B cell (primary cell): ENCODE measurements around the gene CHD8. TPM values are rescaled to one million over a fixed set of nuclear protein-coding genes. Genes with fewer than 3 reads are reported as not detected.

ENCODE experiments used
- ATAC-seq: fragments of 200-7000 bp; cut with Tn5 transposase; one replicate; pipeline ENCODE4 v1.10.0; 2021; ENCODE audit warnings: low read depth, mild to moderate bottlenecking, moderate number of reproducible peaks, moderate library complexity
- CTCF ChIA-PET: fragments of 350-600 bp; sonication (Branson Sonifier 250); formaldehyde crosslinking; loops from one replicate; lab custom pipeline; 2021; ENCODE audit warnings: antibody characterized with exemption, inconsistent platforms; lab: Charles Lee
- POLR2A ChIA-PET: fragments of 350-600 bp; sonication (Branson Sonifier 250); formaldehyde crosslinking; loops from one replicate; lab custom pipeline; 2021; ENCODE audit warnings: antibody characterized with exemption; lab: Charles Lee
- DNase-seq: peaks from one replicate; pipeline ENCODE4 v3.0.0; 2013
- H2AFZ ChIP-seq: 2 replicates; pipeline ENCODE4 v1.6.1; 2012; ENCODE audit warnings: mild to moderate bottlenecking, low read depth, low read length; ENCODE audit not compliant: insufficient read depth, poor library complexity, severe bottlenecking
- H3K27ac ChIP-seq, 2 donors: 1 replicate in 1 of 2; 2 replicates in 1 of 2; pipeline ENCODE4 v1.5.1; 2012 to 2013; ENCODE audit warnings: low read length in 2 of 2, mild to moderate bottlenecking in 2 of 2, moderate library complexity in 1 of 2
- H3K27me3 ChIP-seq, 4 experiments: fragments of 200-600 bp in 1 of 4; sonication (generic) in 1 of 4; replicated peaks in 1 of 4; 1 replicate in 2 of 4; 2 replicates in 2 of 4; pipeline versions ENCODE4 v1.6.1 to v1.7.0; 2013 to 2016; ENCODE audit warnings: low read length in 3 of 4, mild to moderate bottlenecking in 2 of 4, mixed read lengths in 1 of 4, moderate library complexity in 1 of 4; ENCODE audit not compliant: insufficient read depth in 4 of 4, control insufficient read depth in 3 of 4; ENCODE audit errors: control extremely low read depth in 1 of 4
- H3K36me3 ChIP-seq, 2 experiments: replicated peaks in 1 of 2; 1 replicate in 1 of 2; 2 replicates in 1 of 2; pipeline versions ENCODE4 v1.6.1 to v1.7.1; 2013; ENCODE audit warnings: low read length in 1 of 2; ENCODE audit not compliant: insufficient read depth in 2 of 2, control insufficient read depth in 1 of 2; ENCODE audit errors: control extremely low read depth in 1 of 2, extremely low read depth in 1 of 2
- H3K4me1 ChIP-seq, 2 donors: fragments of 200-600 bp in 1 of 2; sonication (generic) in 1 of 2; 1 replicate in 1 of 2; 2 replicates in 1 of 2; pipeline versions ENCODE4 v1.5.1 to v1.6.1; 2013 to 2017; ENCODE audit warnings: low read length in 2 of 2; ENCODE audit not compliant: control insufficient read depth in 2 of 2, insufficient read depth in 2 of 2
- H3K4me2 ChIP-seq: replicated peaks from 2 replicates; pipeline ENCODE3; 2012; ENCODE audit warnings: mild to moderate bottlenecking, low read depth, low read length; ENCODE audit not compliant: poor library complexity, severe bottlenecking
- H3K4me3 ChIP-seq, 5 experiments: fragments of 200-600 bp in 1 of 5; sonication (generic) in 1 of 5; 1 replicate in 3 of 5; 2 replicates in 2 of 5; pipeline versions ENCODE4 v1.5.1 to v1.7.0; 2011 to 2016; ENCODE audit warnings: low read length in 4 of 5, mild to moderate bottlenecking in 4 of 5, low read depth in 2 of 5, control low read depth in 1 of 5, moderate library complexity in 1 of 5; ENCODE audit not compliant: insufficient read depth in 1 of 5; ENCODE audit errors: control extremely low read depth in 1 of 5, extremely low read depth in 1 of 5
- H3K79me2 ChIP-seq: fragments of 200-600 bp; sonication (generic); one replicate; pipeline ENCODE4 v1.6.0; 2016; ENCODE audit warnings: low read length; ENCODE audit not compliant: control insufficient read depth, insufficient read depth
- H3K9ac ChIP-seq: fragments of 200-600 bp; sonication (generic); 2 replicates; pipeline ENCODE4 v1.6.1; 2017; ENCODE audit warnings: mild to moderate bottlenecking, low read length, moderate library complexity
- H3K9me3 ChIP-seq, 3 donors: one replicate each; pipeline versions ENCODE4 v1.6.1 to v1.7.1; 2013; ENCODE audit warnings: low read length in 2 of 3; ENCODE audit not compliant: control insufficient read depth in 2 of 3, insufficient read depth in 1 of 3; ENCODE audit errors: control extremely low read depth in 1 of 3
- H4K20me1 ChIP-seq: 2 replicates; pipeline ENCODE4 v1.6.0; 2012; ENCODE audit warnings: mild to moderate bottlenecking, low read length; ENCODE audit not compliant: insufficient read depth, control insufficient read depth, poor library complexity, severe bottlenecking
- H3K27ac Mint-ChIP-seq: one replicate; pipeline ENCODE4 v1.8.0; 2021; ENCODE audit warnings: mixed read lengths
- H3K27me3 Mint-ChIP-seq: one replicate; pipeline ENCODE4 v1.8.0; 2021; ENCODE audit warnings: mixed read lengths
- H3K4me1 Mint-ChIP-seq: one replicate; pipeline ENCODE4 v1.8.0; 2021; ENCODE audit warnings: mixed read lengths
- H3K4me3 Mint-ChIP-seq: one replicate; pipeline ENCODE4 v1.8.0; 2021; ENCODE audit warnings: mixed read lengths
- H3K9me3 Mint-ChIP-seq: one replicate; pipeline ENCODE4 v1.8.0; 2022; ENCODE audit warnings: mixed read lengths; ENCODE audit not compliant: insufficient read depth
- EZH2 ChIP-seq: IDR thresholded peaks from 2 replicates; pipeline ENCODE4 v1.6.1; 2012; ENCODE audit warnings: borderline replicate concordance, low read depth, mild to moderate bottlenecking, moderate library complexity, low read length; ENCODE audit not compliant: insufficient read depth, poor library complexity, severe bottlenecking
- WGBS: methylation state at CpG from one replicate; pipeline ENCODE4 v1.1.5; 2013; ENCODE audit warnings: missing lambda C conversion rate; ENCODE audit not compliant: insufficient coverage; 5-methylcytosine and 5-hydroxymethylcytosine counted together
- intact Hi-C: fragments of 100-400 bp; cut with micrococcal nuclease; formaldehyde crosslinking; loops from one replicate; pipeline ENCODE4 v1.10.0; 2022
- polyA plus RNA-seq: library from polyadenylated mRNA; depleted of rRNA; stranded (reverse); fragments of >200 nt; gene quantifications from 2 replicates; pipeline ENCODE4 v1.2.3, GENCODE V29; 2012
- total RNA-seq, 2 donors: library from RNA; stranded (reverse); fragments of 120-200 nt in 1 of 2; gene quantifications; 1 replicate in 1 of 2; 2 replicates in 1 of 2; pipeline versions ENCODE4 v1.2.3 to v1.2.4, GENCODE V29; 2013 to 2022
- TF ChIP-seq, protein P1 (sequence below): fragments of 200-600 bp; IDR thresholded peaks from one replicate; pipeline ENCODE4 v1.8.0; 2022; ENCODE audit warnings: antibody characterized with exemption, mild to moderate bottlenecking

CHD8 gene
- total and polyA plus RNA-seq, 2 donors (not counting 1 experiment from before 2014, with no cell fraction given): 43.5 to 155 TPM

DNA sequence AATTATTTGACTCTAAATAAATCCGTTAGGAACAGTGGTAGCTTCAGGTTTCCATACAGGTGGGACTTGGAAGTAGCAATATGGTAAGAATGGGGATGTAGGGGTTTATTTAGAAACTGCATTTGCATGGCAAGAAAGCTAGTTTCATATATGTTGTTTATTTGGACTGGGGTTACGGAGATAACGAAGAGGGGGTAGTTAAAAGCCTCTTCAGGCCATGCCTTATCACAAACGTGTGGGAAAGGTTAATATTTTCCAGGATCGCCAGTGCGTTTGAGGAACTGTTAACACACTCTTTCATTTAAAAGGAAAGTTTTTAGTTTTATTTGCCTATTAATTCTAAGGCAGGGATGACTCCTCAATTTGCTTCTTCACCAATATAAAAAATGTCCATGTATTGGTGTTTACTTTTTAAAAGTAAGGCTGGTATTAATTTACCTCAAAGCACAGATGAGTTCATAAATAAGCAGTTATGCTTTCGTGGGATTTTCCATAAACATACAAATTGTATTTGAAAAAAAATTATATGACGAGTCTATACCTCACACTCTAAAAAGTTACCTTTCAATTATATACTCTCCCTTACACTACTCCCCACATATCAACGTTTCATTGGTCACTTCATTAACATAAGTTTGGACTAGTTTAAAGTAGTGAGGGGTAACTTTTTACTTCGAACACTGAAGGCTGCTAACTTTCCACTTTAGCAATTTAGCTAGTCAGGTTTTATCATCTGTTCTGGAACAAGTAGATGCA is 20.0 kb upstream of the CHD8 start:
- WGBS: no CpG with 5 or more reads among the region's 10 CpGs

More for the DNA sequence above, 20.0 kb upstream of the CHD8 start:
- Mint-ChIP-seq H3K4me1 (peaks cover 33% of the 10 kb centered on the region), H3K9me3 (no peaks in the 10 kb centered on the region), H3K27me3 (no peaks in the 10 kb centered on the region), H3K27ac (peak overlapping the region; percentile 94), H3K4me3 (peak overlapping the region; percentile 98)
- intact Hi-C loops: loop anchor here (2.0 kb wide), 1 partner anchor 81 kb away; no protein-coding TSS in a partner anchor
- Histone ChIP-seq H3K36me3 (peaks cover 0 to 3% of the 10 kb centered on the region in 2 experiments), H4K20me1 (no peaks in the 10 kb centered on the region), H3K27me3 (no peaks in the 10 kb centered on the region), H3K4me3 (peak overlapping the region; percentile 66 to 99 (median 81)), H3K27ac (peak overlapping the region; percentile 43 to 94), H2AFZ (peak overlapping the region; percentile 93), H3K4me2 (peak overlapping the region; percentile 96), H3K4me1 (peaks cover 15 to 21% of the 10 kb centered on the region in 2 donors), H3K79me2 (peaks cover 48% of the 10 kb centered on the region), H3K9me3 (no peaks in the 10 kb centered on the region), H3K9ac (peak overlapping the region; percentile 92)
- ATAC-seq: no peak
- CTCF ChIA-PET: interaction anchor here (1.0 to 3.5 kb wide), 9 partner anchors 10 to 81 kb away, joined by 3 to 25 read pairs (median 7); partner anchors contain the start of genes CHD8 and METTL3
- no peak for DNase-seq
- POLR2A ChIA-PET: interaction anchor here (1.3 to 2.8 kb wide), 5 partner anchors 20 to 91 kb away, joined by 3 to 21 read pairs (median 8); partner anchors contain the start of genes CHD8, METTL3 and SALL2
- no peak for TF ChIP-seq EZH2
- TF ChIP-seq, protein P1, sequence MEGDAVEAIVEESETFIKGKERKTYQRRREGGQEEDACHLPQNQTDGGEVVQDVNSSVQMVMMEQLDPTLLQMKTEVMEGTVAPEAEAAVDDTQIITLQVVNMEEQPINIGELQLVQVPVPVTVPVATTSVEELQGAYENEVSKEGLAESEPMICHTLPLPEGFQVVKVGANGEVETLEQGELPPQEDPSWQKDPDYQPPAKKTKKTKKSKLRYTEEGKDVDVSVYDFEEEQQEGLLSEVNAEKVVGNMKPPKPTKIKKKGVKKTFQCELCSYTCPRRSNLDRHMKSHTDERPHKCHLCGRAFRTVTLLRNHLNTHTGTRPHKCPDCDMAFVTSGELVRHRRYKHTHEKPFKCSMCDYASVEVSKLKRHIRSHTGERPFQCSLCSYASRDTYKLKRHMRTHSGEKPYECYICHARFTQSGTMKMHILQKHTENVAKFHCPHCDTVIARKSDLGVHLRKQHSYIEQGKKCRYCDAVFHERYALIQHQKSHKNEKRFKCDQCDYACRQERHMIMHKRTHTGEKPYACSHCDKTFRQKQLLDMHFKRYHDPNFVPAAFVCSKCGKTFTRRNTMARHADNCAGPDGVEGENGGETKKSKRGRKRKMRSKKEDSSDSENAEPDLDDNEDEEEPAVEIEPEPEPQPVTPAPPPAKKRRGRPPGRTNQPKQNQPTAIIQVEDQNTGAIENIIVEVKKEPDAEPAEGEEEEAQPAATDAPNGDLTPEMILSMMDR: no peak
